ENCODE measurements around the gene INPP4B.

DNA sequence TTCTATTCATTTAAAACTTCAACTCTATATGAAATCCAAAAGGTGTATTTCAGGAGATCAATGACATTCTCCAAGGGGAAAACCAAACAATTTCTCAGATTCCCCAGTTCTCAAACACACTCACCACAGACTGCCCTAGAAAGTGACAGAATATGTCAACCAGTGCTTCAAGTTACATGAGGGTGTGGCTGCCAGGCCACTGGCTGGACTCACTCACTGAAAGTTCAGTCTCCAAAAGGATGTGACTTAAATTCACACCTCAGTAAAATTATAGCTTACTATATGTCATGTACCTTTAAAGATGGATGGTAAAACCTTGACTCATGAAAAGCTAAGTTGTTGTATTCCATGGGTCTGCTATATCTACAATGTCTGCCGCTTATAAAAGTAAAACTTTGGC is 7.3 kb downstream of the INPP4B start:
- TF ChIP-seq, protein P1, sequence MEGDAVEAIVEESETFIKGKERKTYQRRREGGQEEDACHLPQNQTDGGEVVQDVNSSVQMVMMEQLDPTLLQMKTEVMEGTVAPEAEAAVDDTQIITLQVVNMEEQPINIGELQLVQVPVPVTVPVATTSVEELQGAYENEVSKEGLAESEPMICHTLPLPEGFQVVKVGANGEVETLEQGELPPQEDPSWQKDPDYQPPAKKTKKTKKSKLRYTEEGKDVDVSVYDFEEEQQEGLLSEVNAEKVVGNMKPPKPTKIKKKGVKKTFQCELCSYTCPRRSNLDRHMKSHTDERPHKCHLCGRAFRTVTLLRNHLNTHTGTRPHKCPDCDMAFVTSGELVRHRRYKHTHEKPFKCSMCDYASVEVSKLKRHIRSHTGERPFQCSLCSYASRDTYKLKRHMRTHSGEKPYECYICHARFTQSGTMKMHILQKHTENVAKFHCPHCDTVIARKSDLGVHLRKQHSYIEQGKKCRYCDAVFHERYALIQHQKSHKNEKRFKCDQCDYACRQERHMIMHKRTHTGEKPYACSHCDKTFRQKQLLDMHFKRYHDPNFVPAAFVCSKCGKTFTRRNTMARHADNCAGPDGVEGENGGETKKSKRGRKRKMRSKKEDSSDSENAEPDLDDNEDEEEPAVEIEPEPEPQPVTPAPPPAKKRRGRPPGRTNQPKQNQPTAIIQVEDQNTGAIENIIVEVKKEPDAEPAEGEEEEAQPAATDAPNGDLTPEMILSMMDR (IDR thresholded peaks at IDR 0.05; ENCODE audit: low read depth, low read length), result no peak
- TF ChIP-seq POLR2A (IDR thresholded peaks at IDR 0.05; ENCODE audit: extremely low read depth, insufficient read length), result no peak

Data from NB4 (cell line).